HL-60 (cell line): Measurements from ENCODE around the gene OR8B12.

Source experiments
- CTCF ChIP-seq: IDR thresholded peaks from one replicate; pipeline ENCODE4 v1.5.1; 2011; ENCODE audit warnings: low read length, control low read depth, inconsistent platforms; ENCODE audit not compliant: insufficient read depth
- GABPA ChIP-seq: IDR thresholded peaks from 2 replicates; pipeline ENCODE4 v1.6.1; 2012; ENCODE audit warnings: low read depth
- POLR2AphosphoS5 ChIP-seq: IDR thresholded peaks from 2 replicates; pipeline ENCODE4 v1.6.1; 2012; ENCODE audit warnings: low read depth
- SPI1 ChIP-seq: IDR thresholded peaks from 2 replicates; pipeline ENCODE4 v1.6.1; 2012; ENCODE audit warnings: low read depth, mild to moderate bottlenecking, borderline replicate concordance
- TF ChIP-seq, protein P1 (sequence below): IDR thresholded peaks from 2 replicates; pipeline ENCODE4 v1.6.1; 2012; ENCODE audit warnings: low read depth; ENCODE audit not compliant: insufficient replicate concordance

DNA sequence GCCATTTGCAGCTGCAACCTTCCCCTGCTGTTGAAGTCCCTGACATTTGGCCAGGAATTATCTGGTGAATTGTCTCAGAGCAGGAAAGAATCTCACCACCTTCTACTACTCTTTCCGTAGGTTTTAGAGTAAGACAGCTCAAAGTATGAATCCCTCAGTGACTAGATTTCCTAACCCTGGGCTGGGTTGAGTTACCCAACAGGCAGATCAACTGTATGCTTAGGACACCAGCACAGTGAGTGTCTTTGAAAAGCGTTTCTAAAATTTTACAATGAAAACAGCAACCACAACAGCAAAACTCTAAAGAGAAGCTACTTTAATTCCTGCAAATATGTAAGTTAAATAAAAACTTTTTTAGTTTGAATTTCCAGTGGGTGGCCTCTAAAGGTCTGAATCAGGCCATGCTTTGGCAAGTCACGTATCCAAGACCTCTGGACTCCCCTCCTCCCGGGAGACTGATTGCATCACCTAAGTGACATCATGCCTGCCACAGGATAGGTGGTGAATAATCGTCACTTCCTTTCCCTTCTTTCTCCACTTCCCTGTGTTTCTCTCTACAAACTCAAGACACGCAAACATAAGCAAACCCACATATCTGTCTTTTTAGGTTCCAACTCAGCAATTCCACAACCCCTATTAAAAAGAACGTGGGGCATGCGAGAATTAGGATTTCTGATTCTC lies 7.8 kb downstream of the OR8B12 start:
- TF ChIP-seq CTCF (no peak), POLR2AphosphoS5 (no peak), GABPA (no peak), SPI1 (no peak)
- TF ChIP-seq, protein P1, sequence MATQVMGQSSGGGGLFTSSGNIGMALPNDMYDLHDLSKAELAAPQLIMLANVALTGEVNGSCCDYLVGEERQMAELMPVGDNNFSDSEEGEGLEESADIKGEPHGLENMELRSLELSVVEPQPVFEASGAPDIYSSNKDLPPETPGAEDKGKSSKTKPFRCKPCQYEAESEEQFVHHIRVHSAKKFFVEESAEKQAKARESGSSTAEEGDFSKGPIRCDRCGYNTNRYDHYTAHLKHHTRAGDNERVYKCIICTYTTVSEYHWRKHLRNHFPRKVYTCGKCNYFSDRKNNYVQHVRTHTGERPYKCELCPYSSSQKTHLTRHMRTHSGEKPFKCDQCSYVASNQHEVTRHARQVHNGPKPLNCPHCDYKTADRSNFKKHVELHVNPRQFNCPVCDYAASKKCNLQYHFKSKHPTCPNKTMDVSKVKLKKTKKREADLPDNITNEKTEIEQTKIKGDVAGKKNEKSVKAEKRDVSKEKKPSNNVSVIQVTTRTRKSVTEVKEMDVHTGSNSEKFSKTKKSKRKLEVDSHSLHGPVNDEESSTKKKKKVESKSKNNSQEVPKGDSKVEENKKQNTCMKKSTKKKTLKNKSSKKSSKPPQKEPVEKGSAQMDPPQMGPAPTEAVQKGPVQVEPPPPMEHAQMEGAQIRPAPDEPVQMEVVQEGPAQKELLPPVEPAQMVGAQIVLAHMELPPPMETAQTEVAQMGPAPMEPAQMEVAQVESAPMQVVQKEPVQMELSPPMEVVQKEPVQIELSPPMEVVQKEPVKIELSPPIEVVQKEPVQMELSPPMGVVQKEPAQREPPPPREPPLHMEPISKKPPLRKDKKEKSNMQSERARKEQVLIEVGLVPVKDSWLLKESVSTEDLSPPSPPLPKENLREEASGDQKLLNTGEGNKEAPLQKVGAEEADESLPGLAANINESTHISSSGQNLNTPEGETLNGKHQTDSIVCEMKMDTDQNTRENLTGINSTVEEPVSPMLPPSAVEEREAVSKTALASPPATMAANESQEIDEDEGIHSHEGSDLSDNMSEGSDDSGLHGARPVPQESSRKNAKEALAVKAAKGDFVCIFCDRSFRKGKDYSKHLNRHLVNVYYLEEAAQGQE, result no peak
